ENCODE measurements around the gene PLEKHB2.
"Not testable (repeated sequence)": the region's sequence is repeated elsewhere in the genome, so short reads cannot be mapped to it uniquely, and the experiment has no call there.

PLEKHB2 gene

DNA sequence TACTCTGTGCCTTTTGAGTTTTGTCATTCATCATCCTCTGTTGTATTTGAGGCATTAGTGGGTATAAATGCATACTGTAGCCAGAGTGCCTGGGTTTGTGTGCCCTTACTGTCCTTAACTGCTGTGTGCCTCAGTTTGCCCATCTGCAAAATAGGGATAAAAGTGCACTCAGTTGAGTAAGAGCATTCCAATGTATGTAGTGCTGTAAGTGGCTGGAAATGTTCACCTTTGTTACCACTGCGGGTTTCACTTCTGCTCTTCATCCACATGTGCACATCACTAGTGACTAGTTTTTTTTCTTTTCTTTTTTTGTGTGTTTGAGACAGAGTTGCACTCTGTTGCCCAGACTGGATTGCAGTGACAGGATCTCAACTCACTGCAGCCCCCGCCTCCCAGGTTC, 39.9 kb downstream of the PLEKHB2 start:
- no peak for DNase-seq

DNA sequence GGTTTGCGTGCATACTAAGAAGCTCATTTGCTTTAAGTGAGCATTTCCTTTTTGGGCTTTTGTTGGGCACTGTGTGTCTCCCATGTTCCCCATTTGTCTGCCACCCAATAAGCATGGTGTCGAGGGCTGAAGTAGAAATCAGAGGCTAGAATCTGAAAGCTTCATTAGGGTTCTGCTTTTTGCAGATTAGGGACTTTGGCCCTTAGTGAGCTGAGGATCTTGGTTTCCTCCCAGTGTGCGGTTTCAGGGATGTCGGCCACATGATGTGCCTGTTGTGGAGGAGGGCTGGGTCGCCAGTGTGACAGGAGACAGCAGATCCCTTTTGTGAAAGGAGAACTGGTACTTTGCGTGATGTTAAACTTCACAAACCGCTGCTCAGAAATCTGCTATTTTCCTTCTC, 41.1 kb downstream of the PLEKHB2 start:
- DNase-seq, result no peak

DNA sequence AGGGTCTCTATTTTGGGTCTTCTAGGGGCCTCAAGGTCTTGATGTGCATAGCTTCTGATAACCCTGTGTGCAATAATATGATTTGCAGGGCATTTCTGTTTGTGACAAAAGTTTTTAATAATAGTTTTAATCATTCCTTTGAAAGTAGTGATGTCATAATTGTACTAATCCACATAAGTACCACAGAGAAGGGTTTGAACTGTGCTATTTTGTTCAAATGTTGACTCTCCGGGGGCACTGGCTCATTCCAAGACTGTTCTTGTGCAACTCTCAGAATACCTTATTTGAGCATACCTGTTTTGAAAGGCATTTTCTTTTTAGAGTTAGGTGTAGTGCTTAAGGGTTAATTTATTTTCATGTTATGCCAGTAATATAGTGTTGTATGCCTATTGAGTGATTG, 41.6 kb downstream of the PLEKHB2 start:
- no peak for DNase-seq

DNA sequence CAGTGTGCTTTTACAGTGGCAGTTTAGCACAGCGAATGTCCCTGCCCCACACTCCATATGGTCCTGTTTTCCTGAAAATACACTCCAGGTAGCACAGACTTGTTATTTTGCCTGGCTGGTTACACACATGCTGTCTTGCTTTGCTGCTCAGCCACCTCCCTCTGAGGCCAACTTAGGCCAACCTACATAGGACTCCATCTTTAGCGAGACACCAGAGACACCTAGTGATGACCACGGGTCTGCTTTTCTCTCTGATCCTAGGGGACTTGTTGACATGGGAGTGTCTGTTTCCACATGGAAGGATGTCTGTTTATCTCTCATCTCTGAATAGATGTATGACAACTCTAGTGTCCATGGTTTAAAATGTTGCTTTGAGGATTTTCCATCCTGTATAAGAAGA, 43.3 kb downstream of the PLEKHB2 start:
- no peak for DNase-seq

DNA sequence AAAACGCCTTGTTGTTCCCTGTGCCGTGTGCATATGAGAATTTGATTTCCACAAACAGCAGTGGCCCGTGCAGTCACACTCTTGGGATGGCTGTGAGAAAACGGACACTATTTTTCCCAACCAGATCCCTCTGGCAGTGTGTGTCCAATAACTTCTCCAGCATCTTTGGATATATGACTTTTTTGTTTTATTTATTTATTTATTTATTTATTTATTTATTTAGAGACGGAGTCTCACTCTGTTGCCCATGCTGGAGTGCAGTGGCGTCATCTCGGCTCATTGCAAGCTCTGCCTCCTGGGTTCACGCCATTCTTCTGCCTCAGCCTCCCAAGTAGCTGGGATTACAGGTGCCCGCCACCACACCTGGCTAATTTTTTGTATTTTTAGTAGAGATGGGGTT, 45.0 kb downstream of the PLEKHB2 start:
- not testable (repeated sequence) for DNase-seq

DNA sequence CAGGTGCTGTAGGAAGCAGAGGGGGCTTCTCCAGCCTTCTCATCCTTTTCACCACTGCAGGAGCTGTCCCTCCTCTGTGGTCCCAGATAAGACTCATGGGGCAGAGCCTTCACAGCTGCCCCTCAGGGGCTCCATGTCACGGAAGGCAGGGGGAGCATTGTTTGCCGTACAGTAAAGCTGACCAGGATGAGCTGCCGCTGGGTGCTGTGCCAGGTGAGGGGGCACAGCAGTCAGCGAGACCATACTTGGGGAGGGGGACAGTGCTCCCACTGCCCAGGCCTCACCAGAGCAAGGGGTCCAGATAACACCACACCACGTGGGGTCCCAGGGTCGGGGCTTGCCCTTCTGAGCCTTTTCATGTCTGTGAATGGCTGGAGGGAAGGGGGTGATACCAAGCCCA, 46.3 kb downstream of the PLEKHB2 start:
- no peak for DNase-seq

DNA sequence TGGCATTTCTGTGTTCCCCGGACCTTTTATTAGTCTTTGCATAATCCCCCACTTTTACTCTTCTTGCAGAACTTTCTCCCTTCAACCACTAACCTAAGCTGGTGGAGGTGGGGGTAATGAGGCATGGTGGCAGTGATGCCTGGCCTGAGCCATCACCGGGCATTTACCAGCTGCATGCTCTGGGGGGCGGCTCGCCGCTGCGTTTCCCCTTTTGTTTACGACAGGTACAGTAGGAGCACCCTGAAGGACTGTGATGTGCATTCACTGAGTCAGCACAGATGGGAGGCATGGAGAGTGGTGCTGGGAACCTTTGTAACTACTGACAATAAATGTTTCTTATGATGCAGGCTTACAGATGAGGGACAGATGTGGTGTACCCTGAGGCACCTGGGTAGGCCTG, 46.9 kb downstream of the PLEKHB2 start:
- no peak for DNase-seq

DNA sequence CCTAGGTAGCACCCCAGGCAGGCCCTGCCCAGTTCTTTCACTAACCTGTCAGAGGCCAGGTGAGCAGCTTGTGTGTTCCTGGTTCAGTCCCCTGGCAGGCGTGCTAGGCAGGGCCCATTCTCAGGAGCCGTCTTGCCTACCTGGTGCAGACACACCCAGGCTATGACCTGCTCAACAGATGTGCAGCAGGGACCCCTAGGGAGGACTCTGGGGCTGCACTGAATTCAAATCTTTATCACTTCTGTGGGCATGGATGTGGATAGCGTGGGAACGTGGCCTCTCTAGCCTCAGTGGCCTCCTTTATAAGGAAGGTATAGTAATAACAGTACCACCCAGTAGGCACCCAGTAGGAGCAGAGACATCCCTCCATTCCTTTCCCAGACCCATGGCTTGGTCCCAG, 48.4 kb downstream of the PLEKHB2 start:
- no peak for DNase-seq

DNA sequence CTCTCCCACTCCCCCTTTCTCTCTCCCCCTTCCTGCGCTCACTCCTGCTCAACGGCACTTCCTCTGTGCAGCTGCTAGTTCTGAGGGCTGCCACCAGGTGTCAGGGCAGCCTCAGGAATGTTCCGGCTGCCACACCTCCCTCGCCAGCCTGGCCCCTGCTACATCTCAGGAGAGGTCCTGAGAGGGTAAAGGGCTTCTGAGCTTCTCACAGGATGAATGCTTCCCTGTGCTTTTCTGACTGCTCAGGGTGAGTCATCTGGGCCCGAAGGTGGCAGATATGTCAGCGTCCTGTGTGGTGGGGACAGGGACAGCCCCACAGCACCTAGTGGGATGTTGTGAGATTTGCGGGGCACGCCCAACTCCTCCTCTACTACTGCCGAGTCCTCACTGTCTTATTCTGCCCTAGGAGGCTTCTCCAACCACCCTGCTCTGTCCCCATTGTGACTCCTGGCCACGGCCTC, 49.0 kb downstream of the PLEKHB2 start:
- peak; percentile 40 for DNase-seq

DNA sequence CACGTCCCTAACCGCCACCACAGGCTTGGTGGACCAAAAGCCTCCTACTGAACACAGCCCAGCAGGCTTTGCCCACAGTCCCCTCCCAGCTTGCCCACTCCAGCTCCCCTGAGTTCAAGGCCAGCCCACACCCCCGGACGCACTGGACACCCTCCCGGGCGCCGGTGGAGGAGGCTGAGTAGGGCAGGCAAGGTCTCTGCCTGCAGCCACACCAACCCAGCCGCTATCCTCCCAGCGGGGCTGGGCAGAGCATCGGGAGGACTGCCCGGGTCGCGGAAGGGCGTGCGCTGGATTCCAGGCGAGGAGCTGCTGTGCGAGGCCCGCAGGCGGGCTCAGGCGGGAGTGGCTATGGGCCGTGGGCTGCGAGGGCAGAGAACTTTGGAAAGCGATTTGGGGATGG, 49.5 kb downstream of the PLEKHB2 start:
- DNase-seq, result no peak

DNA sequence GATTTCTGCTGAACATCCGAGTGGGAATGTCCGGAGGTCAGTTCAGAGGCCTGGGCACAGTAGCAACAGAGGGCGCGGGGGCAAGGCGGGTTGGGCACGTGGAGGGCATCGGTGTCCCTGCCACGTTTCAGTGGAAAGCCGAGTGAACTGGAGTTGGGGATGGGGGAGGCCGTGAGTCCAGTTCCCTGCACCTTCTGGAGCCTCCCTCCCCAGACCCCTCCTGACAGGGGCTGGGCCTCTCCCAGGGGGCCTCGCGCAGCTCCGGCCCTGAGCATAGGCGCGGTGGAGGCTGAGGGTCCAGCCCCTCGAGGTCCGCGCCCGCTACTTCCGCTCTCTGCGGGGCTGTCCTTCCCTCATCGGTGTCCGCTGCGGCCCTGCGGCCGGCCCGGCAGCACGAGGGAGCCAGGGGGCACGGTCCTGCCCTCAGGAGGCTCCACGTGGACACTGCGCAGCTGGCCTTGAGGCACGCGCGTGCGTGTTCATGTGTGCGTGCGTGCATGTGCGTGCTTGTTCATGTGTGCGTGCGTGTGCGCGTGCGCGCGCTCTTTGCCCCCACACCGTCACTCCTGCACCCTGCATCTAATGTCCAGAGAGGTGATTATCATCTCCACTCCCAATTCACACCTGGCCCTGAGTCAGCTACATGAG, 50.2 kb downstream of the PLEKHB2 start:
- no peak for DNase-seq

DNA sequence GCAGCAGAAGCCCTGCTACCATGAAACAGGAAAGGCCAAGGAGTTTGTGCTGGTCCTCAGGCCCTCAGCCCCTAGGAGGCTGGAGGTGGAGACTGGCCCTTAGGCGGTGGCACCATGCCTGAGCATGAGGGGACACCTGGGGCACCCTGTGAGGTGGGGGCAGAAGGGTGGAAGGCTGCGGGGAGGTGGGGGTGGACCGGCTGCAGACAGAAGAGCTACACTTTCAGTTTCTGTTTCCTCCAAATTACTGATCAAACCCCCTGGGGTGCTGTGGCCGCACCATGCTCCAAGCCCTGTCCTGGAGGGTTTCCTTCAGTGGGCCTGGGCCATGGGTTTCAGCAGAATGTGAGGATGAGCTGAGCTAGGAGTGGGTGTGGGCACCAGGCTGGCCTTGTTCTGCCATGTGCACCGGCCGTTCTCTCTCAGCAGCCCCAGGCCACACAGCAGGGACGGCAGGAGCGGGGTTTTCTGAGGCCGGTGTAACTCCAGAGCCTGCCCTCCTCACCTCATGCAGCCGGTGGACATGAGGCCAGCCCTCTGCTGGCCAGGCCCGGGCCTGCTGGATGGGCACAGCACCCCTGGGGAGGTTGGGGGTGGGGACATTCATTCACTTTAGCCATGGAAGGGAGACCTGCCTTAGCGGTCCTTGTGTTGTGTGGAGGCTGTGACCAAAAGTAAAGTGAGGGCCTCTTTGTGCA, 51.5 kb downstream of the PLEKHB2 start:
- no peak for DNase-seq

DNA sequence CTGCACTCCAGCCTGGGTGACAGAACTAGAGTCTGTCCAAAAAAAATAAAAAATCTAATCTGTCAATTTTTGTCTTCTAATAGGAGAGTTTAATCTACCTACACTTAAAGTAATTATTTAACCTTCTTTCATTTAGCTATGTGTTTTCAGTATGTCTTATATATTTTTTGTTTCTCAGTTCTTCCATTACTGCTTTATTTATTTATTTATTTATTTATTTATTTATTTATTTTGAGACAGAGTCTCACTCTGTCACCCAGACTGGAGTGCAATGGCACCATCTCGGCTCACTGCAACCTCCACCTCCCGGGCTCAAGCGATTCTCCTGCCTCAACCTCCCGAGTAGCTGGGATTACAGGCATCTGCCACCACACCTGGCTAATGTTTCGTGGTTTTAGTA, 60.4 kb downstream of the PLEKHB2 start:
- not testable (repeated sequence) for DNase-seq

DNA sequence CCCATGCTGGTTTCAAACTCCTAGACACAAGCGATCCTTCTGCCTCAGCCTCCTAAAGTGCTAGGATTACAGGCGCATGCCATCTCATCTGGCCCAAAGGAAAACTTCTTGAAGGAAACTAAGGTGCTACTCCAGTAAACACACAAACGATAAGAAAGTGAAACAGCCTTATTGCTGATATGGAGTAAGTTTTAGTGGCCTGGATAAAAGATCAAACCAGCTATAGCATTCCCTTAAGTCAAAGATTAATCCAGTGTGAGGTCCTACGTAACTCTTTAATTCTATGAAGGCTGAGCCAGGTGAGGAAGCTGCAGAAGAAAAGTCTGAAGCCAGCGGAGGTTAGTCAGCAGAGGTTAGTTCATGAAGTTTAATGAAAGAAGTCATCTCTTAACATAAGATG, 63.4 kb downstream of the PLEKHB2 start:
- DNase-seq, result no peak

DNA sequence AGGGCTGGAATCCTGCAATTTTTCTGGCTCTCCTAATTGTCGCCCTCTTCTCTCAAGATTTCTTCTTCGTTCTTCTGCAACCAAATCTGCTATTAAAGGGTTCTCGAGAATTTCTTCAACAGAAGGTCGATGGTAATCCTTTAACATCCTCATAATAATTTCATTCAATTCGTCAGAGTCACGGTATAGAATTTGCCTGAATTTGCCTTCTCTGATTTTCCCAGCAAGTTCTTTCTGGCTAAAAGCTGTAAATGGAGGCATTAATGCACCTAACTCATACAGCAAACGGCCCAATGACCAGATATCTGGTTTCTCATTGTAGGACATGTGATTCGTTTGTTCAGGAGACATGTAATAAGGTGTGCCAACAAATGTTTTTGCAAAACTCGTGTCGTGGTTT, 72.9 kb downstream of the PLEKHB2 start:
- DNase-seq, result not testable (repeated sequence)

DNA sequence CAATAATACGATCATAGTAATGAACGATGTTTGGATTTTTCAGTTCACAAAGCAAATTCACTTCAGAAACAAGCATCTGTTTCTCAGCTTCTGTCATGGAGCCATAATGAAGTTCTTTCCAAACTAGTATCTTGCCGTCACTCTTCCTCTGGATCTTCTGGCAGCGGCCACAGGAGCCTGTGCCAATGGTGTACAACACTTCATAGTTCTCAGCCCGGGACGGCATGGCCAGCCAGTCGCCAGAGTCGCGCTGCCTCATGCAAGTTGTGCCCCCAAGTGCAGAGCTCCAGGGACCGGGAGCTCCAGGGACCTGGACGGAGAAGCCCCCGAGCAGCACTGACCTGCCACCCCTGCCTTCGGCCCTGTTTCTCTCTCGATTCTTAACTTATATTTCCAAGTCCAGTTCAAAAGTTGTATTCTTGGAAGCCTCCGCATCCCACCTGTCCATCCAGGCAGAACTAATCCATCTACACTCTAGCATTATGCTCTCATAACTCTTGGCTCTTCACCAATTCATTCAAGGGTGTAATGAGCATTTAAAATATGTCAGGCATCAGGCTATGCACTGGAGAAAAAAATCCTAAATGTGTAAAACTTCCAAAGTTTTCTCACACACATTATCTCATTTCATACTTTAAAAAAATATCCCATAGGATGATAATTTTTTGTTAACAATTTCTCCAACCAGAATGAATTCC, 73.7 kb downstream of the PLEKHB2 start:
- not testable (repeated sequence) for DNase-seq

DNA sequence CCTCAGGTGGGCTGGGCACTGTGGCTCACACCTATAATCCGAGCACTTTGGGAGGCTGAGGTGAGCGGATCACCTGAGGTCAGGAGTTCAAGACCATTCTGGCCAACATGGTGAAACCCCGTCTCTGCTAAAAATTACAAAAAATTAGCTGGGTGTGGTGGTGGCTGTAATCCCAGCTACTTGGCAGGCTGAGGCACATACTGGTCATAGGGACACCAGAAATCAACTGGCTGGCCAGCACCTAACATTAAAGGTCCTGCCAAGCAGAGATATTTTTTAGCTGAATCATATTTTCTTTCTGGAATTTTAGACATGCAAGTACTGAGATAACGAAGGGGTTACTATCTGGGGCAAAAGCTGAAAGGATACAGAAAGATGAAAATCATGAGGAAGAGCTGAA, 76.3 kb downstream of the PLEKHB2 start:
- not testable (repeated sequence) for DNase-seq

DNA sequence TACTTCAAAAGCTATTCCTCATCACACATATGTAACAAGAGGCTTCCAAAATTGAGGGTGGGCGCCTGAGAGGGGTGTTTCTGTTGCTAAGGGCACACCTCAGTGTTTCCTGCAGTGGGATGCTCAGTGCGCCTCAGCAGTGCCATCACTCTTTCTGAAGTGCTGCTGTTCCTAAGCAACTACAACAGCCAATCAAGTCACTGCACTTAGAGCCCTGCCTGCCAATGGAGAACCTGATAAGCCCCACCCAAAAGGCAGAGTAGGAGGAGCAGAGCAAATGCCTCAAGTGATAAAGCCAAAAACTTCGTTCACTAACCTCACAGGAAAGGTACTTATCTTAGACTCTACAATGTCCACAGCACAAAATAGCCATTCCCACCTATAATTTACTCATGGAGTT, 88.3 kb downstream of the PLEKHB2 start:
- not testable (repeated sequence) for DNase-seq

DNA sequence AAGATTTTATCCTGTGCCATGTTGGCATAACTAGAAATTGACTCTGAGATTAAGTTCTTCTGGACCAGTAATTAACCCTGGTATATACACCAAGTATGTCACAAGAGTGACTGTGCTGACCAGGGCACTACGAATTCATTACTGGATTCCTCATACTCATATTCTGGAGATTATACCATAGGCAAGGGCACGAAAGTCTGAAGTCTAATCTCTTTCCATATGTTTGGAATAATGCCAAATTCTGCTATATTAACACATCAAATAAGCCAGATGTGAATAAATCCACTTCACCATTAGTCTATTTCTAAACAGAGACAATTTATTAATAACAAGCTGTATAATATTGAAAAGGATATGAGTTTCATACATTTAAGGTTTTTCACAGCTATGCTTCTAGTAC, 91.0 kb downstream of the PLEKHB2 start:
- not testable (repeated sequence) for DNase-seq
